ENCODE data around the gene SIPA1L3.
"Not testable (repeated sequence)": the region's sequence is repeated elsewhere in the genome, so short reads cannot be mapped to it uniquely, and the experiment has no call there.

Gene SIPA1L3

DNA sequence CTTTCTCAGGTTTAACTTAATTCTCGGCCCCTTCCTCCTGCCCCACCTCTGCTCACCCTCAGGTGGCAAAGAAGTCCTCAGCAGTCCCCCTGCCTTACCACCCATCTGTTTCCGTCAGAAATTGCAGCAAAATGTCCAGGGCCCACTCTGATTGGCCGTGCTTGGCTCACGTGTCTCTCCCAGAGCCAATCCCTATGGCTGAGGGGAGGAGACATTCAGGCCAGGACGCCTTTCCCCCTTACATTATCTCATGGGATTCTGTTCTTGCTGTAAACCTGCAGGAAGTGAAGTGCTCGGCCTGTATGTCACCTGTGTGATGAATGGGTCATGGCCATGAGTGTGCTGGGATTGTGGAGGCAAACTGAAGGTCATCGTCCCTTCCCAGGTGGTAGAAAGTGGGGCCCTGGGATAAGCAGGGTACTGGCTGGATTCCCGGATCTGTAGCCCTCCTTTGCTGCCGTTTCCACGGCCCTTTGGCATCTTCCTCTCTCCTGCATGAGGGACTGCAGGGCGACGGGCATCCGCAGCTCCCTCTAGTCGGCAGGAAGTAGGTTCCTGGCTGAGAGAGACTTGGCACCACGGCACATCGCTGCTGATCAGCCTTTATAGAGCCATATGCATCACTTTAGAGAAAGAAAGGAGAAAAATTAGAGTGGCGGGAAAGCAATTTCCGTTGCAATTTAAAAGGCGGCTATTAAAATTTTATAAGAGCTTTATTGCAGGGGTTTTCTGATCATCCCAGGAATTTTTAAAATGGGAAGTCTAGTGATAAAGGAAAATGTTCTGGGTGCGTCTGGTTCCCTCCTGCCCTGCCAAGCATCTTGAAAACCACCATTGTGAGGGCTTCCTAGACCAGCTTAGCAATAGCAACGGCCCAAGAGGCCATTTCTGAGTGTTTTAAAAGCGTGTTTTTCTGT lies 118.2 kb downstream of the SIPA1L3 start:
- no peak for DNase-seq

DNA sequence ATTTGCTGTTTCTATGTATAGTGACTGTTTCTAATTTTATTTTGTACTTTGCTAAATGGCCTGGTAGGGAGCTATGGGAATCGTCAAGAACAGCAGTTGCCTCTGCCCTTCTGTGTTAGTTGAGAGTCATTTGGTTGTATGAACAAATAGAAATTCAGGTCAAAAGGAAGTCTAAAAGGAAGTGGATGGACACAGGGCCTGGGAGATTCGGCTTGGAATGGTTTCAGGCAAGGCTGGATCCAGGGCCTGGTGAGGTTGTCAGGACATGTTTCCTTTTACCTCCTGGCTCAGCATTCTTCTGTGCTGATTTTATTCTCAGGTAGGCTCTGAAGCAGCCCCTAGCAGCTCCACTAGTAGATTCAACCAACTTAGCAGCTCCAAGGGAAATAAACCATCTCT lies 118.9 kb downstream of the SIPA1L3 start:
- no peak for DNase-seq

DNA sequence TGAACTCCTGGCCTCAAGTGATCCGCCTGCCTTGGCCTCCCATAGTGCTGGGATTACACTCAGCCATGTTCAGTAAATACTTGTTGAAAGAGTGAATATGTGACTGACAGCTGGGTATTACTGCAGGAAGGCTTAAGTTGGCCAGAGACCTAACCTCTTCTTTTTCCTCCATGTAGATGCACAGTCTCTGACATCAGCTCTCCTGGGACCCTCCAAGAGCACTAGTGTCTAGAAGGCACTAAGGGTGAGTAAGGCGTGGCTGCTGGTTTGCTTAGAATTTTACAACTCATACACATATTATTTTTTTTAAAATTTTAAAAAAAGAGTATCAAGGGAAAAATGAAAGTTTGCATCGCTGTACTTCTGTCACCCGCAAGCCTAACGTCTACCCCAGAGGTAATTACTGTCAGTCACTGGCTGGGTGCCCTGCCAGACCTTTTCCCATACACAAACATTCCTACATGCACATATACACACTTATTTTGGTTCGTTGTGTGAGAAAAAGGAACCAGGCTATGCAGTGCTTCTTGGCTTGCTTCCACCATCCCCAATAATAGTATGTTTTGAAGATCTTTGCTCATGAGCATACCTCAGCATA lies 122.0 kb downstream of the SIPA1L3 start:
- DNase-seq = no peak

DNA sequence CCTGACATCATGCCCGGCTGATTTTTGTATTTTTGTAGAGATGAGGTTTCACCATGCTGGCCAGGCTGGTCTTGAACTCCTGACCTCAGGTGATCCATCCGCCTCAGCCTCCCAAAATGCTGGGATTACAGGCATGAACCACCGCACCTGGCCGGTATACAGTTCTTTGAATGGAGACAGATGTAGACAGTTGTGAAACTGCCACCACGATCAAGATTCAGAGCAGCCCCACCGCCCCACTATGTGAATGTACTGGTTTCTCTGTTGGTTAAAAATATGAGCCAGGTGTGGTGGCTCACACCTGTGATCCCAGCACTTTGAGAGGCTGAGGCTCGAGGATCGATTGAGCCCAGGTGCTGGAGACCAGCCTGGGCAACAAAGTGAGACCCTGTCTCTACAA lies 123.0 kb downstream of the SIPA1L3 start:
- not testable (repeated sequence) for DNase-seq

DNA sequence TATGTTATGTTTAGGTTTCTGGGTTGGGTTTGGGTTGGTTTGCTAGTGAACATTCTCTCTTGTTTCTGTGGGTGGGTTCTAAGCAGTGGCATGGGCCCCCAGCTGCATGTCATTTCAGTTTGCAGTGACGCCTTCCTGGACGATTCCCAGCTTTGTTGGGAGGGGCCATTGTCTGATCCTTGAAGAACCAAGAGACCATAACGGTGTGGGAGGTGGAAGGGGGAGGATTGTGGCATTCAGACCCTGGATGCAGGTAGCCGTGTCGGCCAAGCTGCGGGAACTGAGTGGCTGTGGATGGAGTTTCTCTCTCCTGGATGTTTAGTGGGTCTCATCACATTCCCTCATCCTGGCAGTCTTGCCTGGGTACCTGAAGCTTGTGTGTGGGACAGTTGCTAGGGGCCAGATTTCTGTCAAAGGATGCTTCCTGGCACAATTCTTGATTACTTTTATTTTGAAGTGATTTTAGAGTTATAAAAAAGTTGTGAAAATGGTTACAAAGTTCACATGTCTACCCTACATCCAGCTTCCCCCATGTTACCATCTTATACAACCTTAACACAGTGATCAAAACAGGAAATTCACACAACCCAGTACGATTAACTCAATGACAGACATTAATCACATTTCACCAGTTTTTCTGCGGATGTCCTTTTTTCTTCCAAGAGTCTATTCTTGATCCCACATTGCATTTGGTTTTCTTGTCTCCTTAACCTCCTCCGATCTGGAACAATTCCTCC lies 123.8 kb downstream of the SIPA1L3 start:
- DNase-seq = no peak

DNA sequence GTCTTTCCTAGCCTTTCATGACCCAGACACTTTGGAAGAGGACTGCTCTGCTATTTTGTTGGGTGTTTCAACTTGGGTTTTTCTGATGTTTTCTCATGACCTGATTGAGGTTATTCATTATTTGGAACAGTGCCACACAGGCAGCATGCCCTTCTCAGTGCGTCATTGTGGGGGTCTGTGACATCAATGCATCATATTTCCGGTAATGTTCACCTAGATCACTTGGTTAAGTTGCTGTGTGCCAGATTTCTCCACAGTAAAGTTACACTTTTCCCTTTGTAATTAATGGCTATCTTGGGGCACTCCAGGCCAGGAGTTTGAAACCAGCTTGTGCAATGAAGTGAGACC lies 124.4 kb downstream of the SIPA1L3 start:
- DNase-seq = no peak

DNA sequence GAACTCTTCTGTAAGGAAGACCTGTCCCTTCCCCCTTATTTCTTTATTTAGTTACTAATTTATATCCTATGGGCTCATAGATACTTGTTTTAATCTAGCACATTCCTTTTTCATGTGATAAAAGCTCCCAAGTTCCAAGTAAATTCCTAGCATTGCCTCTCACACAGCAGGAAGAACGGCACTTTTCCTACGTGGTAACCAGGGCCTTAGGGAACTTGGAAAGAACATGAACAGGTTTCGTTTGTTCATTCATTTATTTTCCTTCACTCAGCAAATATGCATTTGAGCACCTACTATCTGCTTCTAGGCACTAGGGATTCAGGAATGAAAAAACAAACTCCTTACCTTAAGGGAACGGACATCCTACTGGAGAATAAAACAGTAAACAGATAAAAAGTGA lies 125.1 kb downstream of the SIPA1L3 start:
- no peak for DNase-seq

DNA sequence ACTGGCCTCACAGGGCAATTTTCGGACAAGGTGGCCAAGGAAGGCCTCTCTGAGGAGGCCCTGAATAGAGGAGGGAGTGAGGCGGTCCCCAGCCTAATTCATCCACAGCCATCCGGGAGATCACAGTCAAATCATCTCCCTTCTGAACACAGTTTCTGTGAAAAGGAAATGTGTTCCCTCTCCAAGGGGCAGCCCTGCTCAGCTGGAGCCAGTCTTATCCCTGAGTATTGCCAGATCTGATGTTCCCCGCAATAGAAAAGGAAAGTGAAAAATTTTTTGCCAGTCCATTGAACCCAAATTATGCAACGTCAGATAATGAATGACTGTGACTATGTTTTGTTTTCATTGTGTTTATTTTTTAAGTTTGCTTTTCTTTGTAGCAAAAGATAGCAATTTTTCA lies 125.9 kb downstream of the SIPA1L3 start:
- DNase-seq = no peak

DNA sequence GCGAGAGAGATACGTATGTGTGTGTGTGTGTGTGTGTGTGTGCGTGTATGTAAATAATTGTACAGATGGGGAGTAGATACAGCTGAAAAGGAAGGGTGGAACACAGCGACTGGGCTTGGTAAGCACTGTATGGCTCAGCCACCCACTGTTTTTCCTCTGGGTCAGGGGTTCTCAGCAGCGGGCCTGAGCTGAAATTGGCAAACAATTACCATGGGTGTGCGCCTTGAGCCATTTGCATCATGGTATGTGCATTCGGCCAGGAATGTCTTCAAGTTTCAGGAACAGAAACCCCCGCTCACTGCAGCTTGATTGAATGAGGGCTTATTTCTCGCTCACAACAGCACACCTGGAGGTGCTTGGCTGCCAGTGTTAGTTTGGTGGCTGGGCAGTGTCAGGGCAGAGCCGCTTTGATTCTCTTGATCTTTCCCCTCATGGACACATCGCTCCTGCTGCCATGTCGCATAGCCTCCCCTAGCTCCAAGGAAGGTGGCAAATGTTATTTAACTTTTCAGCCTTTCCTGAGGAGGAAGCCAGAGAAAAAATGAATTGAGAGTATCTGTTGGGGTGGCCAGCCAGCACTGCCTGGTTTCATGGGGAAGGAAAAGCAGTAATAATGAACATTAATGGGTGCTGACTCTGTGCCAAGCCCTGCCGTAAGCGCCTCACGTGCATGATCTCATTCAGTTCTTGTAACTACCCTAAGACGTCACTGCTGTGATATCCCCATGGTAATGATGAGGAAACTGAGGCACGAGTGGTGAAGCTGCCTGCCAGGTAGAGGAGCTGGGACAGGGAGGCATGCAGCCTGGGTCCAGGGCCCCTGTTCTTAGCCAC lies 126.9 kb downstream of the SIPA1L3 start:
- DNase-seq = no peak

DNA sequence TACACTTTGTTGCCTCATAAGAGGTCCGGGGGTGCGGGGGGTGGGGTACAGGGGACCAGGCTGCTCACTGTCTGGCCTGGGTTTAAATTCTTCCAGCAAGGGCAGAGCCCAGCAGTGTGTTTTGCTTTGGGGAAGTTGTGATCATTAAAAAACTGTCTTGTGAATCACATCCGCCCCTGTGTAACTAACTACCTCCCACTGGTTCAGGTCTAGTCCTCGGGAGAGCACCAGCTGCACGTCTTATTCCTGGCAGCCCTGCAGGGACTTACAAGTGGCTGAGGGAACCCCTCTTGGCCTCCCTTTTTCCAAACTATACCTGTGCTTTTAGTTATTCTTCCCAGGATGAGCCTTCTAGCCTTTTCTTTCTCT lies 127.5 kb downstream of the SIPA1L3 start:
- no peak for DNase-seq

DNA sequence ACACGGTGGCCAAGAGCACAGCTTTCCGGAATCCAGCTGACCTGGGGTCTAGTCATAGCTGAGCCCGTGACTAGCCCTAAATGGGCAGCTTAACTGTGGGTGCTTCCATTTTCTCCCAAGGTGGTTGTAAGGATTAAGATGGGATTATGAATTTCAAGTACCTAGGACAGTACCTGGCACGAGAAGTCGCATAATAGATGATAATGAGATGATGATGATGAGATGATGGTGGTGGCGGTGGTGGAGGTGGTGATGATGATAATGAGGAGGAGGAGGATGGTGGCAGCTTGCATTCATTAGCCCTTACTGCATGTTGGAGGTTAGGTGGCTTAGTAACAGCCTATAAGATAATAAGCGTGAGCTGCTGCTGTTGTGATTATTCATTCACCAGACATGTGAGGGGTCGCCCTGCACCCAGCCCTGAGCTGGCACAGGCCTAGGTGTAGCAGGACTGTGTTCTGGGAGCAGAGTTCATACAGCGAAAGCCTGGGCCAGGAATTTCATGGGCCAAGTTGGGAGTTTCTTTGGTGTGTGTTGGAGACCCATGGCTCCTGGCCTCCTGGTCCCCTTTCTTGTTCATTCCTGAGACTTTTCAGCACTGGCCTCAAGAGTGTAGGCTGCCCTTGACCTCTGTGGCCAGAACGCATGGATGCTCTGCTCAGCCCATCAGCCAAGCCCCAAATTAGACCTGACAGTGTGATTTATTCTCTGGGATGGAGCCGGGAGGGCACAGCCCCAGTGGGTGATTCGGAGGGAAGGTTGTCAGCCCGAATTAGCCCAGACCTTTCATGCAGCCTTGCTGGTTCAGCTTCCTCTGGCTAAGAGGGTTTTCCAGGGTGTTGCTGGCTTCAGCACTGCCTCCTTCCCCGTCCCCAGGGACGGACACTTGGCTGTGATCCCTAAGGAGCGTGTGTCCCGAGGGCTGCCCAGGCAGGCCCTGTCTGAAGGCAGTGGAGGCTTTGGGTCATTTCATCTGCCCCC lies 128.8 kb downstream of the SIPA1L3 start:
- no peak for DNase-seq

DNA sequence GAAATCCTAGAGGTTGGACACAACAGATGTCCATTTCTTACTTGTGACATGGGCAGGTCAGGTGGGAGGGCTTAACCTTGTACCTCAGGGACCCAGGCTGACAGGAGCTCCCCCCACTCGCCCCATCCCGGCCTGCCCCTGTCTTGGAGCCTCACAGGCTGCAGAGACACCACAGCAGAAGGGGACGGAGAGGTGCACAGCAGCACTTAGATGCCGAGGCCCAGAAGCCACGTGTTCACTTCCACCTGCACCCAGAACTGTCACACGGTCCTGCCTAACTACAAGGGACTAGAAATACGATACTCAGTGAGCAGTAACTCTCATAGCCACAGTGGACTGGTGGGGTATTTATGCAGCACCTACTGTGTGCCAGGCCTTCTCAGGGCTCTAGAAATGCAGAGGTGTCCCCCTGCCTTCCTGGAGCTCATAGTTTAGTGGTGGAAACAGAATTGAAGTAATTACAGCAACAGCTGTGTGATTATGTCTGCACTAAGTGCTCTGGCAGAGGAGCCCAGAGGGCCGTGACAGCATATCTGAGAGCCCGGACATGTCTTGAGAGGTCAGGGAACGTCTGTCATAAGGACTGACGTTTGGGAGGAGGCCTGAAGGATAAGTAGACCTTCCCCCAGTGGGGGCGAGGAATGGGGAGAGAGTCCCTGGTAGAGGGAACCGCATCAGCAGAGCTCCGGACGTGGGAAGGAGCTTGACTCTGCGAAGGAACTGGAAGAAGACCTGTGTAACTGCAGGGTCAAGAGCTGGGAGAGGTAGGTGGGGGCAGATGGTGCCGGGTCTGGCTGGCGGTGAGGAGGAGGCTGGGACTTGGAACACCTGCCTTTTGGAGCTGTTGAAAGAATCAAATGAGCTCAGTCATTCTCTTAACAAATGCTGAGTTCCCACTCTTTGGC lies 130.0 kb downstream of the SIPA1L3 start:
- no peak for DNase-seq

DNA sequence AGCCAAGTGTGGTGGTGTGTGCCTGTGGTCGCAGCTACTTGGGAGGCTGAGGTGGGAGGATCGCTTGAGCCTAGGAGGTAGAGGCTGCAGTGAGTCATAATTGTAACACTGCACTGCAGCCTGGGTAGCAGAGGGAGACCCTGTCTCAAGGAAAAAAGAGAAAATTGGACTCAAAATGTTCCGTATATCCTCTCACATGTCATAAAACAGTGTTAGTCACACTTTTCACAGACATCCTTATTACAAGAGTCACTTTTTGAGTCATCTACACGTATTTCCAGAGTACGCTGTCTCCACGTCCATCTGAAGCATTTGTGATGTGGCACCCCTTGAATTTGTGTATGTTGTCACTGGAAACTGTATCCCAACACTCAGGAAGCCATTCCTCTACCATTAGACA lies 133.0 kb downstream of the SIPA1L3 start:
- no peak for DNase-seq

DNA sequence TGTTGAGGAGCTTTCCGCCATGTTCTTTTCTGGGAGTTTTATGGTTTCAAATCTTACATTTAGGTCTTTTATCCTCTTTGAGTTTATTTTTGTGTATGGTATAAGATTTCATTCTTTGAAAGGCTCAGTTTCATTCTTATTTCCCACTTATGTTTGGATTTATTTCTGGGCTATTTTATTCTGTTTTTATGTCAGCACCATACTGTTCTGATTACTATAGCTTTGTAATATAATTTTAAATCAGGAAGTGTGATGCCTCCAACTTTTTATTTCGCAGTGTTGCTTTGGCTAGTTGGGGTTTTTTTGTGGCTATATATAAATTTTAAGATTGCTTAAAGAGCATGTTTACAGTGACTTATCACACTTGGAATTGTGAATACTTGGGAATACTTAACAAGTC lies 135.1 kb downstream of the SIPA1L3 start:
- no peak for DNase-seq

DNA sequence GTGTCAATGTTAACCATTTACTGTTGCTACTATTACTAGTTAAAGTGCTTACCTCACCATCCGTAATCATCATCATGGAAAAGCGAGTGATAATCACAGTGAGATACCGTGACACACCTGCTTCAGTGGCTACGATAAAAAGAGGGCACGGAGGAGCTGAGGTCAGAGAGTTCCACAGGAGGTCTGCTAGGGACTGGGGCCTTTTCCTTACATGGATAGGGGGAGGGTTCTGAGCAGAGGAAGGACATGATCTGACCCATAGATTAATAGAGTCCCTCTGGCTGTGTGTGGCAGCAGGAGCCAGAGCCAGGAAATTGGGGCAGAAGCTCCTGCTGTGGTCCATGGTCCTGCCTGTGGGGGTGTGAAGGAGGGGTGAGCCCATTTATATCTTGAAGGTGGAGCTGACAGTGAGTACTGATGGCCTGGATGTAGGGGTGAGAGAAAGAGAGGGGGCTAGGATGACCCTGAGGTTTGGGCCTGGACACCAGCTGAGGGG lies 136.7 kb downstream of the SIPA1L3 start:
- DNase-seq = no peak

DNA sequence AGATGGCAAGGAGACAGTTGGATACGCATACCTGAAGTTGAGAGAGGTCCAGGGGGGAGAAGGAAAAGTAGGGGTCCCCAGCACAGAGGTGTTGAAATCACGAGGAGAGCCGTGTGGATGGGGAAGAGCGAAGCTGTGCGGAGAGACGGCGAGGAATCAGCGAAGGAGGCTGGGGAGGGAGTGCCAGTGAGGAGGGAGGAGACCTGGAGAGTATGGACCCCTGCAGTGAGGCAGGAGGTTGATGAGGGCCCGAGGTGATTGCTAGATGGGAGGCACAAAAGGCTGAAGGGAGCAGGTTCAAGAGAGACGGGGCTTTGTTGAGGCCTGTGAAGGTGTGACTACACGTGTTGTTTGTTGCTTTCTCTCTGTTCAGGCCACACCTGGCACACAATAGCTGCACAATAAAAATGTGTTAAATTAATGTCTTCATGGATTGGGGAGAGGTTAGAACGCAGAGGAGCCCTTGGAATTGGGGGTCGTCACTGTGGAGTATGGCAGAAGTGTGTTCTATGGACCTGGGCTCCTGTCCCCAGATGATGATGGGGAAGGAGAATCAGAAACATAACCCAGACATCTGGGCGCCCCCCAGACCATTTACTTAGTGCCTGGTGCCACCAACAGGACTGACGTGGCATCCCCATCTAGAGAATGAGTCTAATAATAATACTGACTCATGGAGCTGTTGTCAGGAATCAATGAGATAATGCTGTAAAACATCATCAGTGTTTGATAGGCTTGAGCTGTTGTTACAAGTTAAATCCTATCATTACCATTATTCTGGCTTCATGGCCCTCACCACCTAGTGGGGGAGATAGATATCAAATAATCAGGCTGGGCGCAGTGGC lies 137.5 kb downstream of the SIPA1L3 start:
- no peak for DNase-seq

DNA sequence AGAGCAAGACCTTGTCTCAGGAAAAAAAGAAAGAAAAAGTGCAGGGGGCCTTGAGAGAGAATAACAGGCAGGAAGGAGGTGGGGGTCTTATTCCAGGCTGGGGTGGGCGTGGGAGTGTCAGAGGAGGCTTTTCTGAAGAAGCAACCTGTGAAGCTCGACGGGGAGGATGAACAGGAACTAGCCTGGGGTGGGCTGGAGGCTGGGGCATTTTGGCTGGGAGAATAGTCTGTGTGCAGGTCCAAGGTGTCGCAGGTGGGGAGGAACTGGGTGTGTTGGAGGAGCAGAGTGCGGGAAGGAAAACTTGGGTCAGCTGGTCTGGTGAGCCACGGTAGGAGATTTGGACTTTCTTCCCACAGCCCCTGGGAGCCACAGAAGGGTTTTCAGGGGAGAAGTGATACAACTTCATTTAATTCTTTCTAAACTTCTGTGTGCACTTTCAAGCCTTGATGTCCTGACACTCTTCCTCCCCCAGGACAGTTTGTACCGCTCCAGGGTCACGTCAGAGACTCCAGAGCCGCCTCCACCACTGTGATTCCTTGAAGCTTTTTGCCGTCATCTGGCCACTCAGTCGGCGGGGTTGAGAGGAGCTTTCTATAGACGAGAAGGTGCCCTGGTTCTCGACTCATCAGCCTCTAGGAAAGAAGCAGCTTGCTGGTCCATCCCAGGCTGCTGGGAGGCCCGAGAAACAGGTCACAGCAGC lies 138.7 kb downstream of the SIPA1L3 start:
- DNase-seq = no peak

DNA sequence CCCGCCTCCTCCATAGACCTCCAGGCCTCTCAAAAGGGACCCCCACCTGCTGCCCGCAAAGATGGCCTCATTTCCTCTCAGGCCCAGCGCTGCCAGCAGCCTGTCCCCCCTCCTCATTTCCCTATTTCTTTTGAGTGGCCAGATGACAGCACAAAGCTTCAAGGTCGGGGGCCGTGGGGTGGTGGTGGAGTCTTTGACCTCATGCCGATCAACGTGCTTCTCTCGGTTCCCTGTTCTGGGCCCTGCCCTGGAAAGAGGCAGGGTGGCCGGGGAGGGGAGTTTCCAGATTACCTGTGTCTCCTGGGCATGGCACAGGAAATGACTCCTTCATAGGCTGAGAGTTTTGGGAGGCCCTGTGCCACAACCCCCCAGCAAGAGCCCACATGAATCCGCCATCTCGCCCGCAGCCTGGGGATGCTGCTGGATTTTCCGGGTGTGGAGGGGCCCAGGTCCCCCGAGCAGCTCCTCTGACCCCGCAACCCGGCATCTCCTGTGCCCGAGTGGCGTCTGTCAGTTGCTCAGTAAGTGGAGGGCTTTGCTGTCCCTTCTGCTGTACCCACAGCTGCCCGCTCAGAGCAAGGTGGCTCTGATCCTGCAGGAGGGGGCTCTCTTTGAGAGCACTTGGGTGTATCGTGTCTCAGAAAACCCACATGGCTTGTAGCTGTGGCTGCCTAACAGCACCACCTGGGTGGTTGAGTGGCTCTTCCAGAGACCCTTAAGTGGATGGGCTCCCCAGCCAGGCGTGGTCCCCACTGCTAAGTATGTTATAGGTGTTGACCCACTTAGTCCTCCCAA lies 139.4 kb downstream of the SIPA1L3 start:
- DNase-seq = no peak
